ELR (cell line): Measurements from ENCODE around the gene DPP7.
A peak's percentile ranks its signal among the peaks of the same experiment; 100 is the strongest.
"Not testable (repeated sequence)": the region's sequence is repeated elsewhere in the genome, so short reads cannot be mapped to it uniquely, and the experiment has no call there.

ENCODE experiments used
- DNase-seq: peaks from one replicate; pipeline ENCODE4 v3.0.0-alpha.2; 2015; ENCODE audit warnings: low read depth

The DPP7 gene

DNA sequence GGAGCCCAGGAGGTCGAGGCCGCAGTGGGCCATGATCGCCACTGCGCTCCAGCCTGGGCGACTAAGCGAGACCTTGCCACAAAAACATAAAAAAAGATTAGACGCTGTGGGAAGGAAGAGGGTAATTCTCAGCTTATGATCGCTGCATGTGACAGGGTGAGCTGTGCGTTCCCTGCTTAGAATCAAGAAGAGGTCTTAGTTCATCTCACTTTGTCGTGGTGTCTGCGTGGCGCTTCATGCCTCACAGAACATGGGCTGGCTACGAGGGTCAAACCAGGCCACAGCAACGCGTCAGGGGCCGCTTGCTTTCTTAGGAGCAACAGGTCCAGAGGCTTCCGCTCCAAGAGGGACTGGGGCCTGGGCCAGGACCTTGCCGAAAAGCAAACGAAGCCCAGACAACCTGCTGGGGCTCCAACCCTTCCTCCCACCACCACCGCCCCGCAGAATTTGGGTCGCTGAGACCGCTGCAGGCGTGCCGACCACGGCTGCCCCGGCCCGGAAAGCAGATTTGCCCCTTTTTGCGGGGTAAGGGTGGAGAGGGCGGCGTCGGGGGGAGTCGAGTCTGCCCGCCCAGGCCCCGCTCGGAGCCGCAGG lies 14.4 kb upstream of the DPP7 start:
- peak; percentile 28 for DNase-seq

GRCh38 chr9:137128158-137128861 lies 13.8 kb upstream of the DPP7 start:
- DNase-seq, result no peak

- DNase-seq, result no peak
Measured at GRCh38 chr9:137127301-137128157, 13.0 kb upstream of the DPP7 start.

DNA sequence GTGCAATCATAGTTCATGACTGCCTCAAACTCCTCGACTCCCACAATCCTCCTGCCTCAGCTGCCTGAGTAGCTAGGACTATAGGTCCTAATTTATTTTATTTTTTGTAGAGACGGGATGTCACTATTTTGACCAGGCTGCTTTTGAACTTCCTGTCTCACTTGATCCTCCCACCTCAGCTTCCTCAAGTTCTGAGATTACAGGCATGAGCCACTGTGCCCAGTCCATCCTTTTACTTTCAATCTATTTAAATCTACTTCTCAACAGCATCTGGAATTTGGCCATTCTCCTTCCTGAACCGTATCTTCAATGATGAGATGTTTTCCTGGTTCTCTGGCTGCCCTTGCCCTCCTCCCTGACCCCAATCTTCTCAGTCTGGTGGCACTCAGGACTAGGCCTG lies 12.3 kb upstream of the DPP7 start:
- no peak for DNase-seq

DNA sequence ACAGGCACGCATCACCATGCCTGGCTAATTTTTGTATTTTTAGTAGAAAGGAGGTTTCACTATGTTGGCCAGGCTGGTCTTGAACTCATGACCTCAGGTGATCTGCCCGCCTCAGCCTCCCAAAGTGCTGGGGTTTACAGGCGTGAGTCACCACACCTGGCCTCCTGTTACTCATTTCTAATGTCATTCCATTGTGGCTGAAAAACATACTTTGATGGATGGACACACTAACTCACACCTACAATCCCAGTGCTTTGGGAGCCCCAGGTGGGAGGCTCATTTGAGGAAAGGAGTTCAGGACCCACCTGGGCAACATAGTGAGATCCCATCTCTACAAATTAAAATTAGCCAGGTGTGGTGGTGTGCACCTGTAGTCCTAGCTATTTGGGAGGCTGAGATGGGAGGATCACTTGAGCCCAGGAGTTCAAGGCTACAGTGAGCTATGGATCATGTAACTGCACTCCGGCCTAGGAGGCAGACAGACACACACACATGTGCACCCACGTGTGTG lies 9.5 kb upstream of the DPP7 start:
- DNase-seq, result not testable (repeated sequence)

GRCh38 chr9:137123468-137123837 lies 8.9 kb upstream of the DPP7 start:
- DNase-seq, result no peak

GRCh38 chr9:137122796-137123467 lies 8.4 kb upstream of the DPP7 start:
- DNase-seq, result not testable (repeated sequence)

GRCh38 chr9:137121927-137122795 lies 7.6 kb upstream of the DPP7 start:
- not testable (repeated sequence) for DNase-seq

DNA sequence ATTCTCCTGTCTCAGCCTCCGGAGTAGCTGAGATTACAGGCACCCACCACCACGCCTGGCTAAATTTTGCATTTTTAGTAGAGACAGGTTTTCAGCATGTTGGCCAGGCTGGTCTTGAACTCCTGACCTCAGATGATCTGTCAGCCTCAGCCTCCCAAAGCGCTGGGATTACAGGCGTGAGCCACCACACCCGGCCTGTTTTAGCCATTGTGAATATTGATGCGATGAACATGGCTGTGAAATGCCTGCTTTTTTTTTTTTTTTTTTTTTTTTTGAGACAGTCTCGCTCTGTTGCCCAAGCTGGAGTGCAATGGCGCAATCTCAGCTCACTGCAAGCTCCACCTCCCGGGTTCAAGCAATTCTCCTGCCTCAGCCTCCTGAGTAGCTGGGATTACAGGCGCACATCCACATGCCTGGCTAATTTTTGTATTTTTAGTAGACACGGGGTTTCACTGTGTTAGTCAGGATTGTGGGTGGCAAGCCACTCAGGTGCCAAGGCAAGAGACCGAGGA lies 3.6 kb upstream of the DPP7 start:
- not testable (repeated sequence) for DNase-seq

GRCh38 chr9:137117269-137117731 lies 2.8 kb upstream of the DPP7 start:
- DNase-seq, result no peak

DNA sequence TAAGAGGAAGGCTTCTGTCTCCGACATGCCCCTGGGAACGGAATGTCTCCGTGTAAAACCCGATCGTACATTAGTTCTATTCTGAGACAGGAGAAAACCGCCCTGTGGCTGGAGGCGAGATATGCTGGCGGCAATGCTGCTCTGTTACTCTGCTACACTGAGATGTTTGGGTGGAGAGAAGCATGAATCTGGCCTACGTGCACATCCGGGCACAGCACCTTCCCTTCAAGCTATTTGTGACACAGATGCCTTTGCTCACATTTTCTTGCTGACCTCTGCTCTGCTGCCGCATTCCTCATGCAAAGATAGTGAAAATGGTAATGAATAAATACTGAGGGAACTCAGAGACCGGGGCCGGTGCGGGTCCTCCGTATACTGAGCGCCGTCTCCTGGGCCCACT lies 2.2 kb upstream of the DPP7 start:
- DNase-seq, result no peak

DNA sequence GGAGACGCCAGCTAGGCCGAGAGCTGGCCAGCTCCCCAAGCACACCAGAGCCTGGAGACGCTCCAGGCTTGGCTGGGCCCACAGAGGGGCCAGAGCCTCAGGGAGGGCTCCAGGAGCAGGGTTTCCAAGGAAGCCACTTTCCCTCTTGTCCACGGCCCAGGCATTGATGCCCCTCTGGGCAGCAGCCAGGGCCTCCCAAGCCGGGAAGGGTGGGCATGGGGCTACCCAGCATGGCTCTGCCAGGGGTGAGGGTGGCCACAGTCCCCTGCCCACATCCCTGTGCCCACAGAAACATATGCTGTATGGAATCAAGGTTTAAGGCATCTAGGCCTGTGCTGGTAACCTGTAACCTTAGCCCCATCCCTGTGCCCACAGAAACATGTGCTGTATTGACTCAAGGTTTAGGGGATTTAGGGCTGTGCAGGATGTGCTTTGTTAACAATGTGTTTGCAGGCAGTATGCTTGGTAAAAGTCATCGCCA lies 1.5 kb upstream of the DPP7 start:
- no peak for DNase-seq

- no peak for DNase-seq
Measured at GRCh38 chr9:137115394-137116026, 977 bp upstream of the DPP7 start.

GRCh38 chr9:137114220-137114612 lies 317 bp downstream of the DPP7 start:
- DNase-seq, result no peak

- peak; percentile 24 for DNase-seq
Measured at GRCh38 chr9:137113385-137114159, 961 bp downstream of the DPP7 start.

- DNase-seq, result no peak
Measured at GRCh38 chr9:137112564-137113384, 1.8 kb downstream of the DPP7 start.

- no peak for DNase-seq
Measured at GRCh38 chr9:137111788-137112563, 2.6 kb downstream of the DPP7 start.
